Putamen (tissue), 1 donor: ENCODE data around the gene MAPT.

Source experiments
- DNase-seq: peaks from one replicate; pipeline ENCODE4 v3.0.0-alpha.2; 2016; ENCODE audit warnings: low spot score

MAPT gene

DNA sequence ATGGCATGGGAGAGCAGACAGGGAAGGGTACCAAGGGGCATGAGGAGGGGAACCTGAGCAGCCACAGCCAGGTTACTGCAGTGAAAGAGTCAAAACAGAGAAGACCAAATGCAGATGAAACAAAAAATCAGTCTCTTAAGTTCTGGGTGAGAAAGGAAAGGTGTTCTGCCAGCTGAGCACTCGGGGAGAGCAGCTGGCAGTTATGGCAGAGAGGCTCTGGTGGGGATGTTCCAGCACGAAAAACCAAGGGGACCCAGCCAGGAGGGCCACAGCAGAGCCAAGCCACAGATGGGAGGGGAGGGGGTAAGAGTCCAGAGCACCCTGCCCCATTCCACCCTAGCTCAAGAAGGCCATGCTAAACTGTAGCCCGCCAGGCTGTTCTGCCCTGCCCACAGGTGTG lies 136.4 kb downstream of the MAPT start:
- no peak for DNase-seq

DNA sequence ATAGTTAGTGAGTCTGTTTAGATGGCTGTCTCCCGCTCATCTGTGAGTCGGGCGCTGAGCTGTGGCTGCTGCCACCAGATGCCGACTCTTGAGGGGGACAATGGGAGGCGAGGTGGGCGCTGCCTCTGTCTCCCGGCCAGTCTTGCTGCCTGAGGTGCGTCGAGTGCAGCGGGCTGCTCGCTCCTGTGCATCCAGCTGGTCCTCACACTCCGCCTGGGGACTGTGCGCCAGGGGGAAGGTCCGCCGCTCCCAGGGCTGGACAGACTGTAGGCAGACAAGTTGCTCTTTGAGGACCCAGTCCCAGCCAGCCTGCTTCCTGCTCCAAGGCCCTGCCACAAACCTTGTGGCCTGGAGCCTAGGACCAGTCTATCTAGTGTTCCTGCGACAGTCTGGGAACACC lies 137.1 kb downstream of the MAPT start:
- no peak for DNase-seq

DNA sequence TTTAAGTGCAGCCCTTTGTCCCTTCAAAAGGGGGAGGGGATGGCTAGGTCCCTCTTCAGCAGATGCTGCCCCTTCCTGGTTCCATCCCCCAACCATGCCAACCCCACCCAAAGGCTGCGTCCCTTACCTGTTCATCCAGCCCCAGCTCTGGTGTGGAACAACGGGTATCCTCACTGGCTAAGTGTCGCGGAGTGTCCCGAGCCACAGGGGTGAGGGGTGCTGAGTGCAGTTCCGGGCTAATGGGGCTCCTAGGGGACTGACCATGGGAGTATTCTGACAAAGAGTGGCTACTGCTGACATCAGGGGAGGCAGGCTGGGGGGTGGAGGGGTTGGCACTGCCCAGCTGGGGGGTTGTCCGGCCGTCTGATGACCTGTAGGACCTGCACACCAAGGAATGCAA lies 137.6 kb downstream of the MAPT start:
- no peak for DNase-seq

DNA sequence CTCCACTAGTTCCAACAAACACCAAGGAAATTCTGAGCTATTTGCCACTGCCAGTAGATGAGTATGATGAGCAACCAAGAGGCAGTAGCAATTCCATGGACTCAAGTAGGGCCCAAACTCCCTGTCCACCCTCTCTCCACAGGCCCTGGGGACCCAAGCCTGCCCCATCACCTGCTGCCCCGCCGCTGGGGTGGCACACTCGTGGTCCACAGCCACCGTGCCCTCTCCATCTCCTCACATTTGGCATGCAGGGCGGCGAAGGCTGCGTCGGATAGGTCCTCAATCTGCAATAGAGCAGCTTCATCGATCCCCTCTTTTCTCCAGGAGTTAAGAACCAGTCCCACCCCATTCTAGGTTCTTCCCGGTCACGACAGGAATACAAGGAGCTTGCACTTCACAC lies 138.6 kb downstream of the MAPT start:
- DNase-seq, result no peak

DNA sequence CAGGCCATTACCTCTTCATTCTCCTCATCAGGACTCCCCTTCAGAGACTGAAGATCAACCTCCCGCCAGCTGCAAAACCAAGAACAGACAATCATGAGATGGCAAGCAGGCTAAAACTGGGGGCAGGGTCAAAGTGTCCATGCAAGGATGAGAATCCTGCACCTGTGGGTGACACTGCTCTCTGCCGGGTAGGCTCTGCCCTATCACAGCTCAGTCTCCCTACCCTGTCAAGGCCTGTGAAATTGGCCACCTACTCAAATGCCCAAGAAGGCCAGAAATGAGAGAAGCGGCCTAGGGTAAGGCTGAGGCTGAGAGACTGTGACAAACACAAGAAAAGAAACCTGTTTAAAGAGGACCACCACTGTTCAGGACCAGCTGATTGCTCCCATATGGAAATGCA lies 139.0 kb downstream of the MAPT start:
- no peak for DNase-seq

DNA sequence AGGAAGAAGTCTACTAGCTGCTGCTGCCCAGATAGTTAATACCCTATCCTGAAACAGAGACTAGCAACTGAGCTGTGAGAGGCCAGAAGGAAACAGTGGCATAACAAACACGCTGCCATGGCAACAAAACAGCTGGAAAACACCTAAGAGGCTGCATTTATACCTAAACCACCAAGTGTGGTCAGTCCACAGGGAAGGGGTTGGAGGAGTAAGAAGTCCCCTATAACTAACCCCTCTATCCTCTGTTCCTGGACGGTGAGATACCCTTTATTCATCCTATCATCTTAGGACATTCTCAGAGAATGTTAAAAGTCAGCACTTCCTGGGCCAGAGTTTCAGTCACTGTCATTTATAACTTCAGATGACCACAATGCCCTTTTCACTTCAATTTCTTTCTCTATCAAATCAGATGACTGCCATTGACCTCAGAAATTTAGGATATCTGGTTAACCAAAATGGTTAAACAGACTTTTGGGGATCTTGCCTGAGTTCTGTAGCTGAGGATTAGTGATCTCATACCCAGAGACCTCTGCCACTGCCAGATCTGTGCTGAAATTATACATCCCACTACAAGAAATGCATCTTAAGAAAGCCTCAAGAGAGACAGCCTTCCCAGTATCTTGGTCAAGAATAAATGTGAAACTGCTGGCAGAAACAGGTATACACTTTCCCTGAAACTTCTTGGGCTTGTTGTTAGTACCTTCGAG lies 140.9 kb downstream of the MAPT start:
- DNase-seq, result no peak

DNA sequence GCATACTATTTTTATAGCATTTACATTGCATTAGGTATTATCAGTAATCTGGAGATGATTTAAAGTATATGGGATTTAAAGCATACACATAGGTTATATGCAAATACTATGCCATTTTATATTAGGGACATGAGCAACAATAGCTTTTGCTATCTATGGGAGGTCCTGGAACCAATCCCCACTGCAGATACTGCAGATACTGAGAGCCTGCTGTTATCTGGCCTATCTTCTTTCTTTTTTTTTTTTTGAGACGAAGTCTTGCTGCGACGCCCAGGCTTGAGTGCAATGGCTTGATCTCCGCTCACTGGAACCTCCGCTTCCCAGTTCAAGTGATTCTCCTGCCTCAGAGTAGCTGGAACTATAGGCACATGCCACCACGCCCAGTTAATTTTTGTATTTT lies 142.1 kb downstream of the MAPT start:
- no peak for DNase-seq

DNA sequence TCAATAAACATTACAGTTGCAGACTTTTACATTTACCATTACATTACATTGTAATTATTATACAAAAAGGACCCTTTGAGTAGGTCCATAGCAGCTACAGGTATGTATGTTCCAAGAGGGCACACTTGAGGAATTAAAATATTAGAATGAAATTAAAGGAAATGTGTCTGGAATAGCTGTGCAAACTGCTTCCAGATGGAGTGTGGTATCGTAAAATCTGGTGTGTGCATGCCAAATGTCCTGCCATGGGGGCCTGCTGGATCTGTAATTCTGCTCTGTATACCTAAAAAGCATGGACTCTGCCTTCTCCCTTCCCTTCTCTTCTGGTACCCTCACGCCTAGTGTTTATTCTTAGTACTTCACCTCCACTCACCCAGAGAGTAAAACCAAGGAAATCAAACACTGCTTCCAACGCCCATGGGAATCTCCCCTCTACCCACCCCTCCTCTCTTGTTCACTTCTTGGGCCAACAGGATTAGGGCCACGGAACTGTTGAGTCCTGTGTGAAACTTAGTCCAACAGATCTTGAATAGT lies 143.4 kb downstream of the MAPT start:
- no peak for DNase-seq

DNA sequence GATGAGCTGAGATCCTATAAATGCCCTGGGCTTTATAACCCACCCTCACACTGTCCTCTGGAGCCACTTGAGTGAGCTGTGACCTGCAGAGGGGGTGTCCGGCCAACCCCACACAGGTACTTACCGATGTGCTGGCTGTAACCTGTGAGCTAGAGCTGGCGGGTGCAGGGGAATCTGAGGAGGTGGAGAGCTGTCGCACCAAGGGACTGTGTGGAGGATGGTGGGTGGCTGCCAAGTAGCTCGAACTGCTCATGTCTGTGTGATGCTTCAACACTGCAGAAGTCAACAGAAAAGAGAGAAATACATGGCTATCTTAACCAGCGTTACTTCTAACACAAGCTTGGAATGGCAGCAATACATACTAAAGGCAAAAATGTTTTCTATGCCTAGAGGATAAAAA lies 144.1 kb downstream of the MAPT start:
- DNase-seq, result peak; percentile 50

DNA sequence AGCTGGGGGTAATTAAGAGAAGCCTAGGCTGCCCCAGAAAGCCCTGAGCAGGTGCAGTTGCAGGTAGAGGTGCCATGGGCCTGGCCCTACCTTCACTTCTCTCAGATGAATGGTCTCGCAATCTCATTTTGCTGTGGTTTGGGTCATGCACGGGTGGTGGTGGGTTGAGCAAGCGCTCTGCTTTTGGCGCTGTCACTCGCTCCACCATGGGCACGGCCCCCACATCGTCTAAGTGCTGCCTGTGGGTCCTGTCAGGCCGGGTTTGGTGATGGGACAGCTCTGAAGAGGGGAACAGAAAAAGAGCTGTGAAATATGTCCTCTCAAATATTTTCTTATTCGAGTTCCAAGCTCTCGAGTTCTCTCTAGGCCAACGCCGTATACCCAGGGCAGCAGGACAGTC lies 144.6 kb downstream of the MAPT start:
- no peak for DNase-seq

DNA sequence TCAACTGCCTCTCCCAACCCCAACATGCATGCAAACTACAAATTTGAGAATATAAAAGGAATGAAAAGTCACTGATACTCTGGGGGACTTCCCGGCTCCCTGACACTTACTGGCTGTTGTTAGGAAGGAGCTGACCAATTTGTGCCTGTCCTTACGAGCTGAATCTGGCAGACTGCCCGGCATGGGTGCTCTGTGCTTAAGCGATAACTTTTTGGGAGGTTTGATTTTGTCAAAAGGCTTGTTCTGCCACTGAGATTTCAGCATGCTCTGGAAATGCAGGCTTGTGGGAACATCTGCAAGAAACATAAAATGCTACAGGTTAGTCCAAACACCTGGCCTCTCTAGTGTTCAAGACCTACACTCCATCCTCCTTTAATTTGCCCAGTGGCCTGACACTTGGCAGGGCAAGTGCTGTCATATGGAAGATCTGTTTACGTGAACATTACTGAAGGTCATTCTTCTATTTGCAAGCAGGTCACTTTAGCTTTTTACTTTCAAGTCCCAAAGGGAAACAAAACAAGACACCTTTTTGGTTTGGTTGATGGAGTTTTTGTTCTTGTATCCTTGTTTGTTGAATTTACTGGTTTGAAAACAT lies 145.3 kb downstream of the MAPT start:
- DNase-seq, result no peak

DNA sequence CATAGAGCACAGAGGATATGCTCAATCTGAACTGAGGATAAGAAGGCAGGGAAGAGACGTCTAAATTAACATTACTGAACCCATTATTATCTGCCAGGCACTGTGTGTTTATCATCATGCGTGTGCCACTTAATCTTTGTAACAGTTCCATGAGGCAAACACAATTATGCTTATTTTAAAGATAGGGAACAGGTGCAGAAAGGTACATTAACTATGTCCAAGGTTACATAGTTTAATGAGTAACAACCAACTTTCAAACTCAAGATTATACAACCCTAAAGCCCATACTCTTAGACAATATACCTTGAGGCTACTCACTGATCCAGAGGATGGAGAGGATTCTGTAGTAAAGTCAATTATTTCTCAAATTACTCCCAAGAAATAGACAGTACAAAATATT lies 147.9 kb downstream of the MAPT start:
- no peak for DNase-seq

DNA sequence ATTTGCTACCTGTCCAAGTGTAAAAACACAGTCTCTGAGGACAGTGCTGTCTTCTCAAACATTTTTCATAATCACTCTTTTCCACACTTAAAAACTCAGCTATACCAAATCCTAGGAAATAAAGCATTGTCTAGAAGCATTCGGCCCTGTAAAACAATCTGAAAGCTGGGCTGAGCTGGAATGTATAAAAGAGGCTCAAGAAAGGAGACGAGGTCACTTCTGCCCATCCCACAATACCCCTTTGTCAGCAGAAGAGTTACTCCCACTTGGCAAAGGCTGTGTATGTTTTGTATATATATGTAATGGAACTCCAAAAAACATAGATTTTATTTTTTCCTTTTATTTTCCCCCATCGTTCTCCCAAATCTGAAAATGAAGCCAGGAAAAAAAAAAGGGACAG lies 148.6 kb downstream of the MAPT start:
- DNase-seq, result no peak

DNA sequence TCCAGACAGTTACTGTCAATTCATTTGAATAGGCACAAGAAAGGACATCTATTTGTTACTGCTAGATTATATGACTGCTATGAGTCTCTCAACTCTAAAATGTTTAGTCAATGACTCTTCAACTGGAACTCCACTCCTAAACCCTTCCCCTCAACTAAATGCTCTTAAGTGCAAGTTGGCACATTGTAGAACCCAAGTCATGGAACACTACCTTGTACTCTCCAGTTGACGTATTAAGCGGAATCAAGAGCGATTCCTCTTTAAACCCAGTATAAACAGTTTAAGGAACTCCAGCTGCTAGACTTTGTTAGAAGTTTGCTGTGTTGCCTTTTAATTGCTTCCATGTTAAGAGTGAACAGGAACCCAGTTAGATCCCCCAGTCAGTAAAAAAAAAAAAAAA lies 149.3 kb downstream of the MAPT start:
- no peak for DNase-seq

DNA sequence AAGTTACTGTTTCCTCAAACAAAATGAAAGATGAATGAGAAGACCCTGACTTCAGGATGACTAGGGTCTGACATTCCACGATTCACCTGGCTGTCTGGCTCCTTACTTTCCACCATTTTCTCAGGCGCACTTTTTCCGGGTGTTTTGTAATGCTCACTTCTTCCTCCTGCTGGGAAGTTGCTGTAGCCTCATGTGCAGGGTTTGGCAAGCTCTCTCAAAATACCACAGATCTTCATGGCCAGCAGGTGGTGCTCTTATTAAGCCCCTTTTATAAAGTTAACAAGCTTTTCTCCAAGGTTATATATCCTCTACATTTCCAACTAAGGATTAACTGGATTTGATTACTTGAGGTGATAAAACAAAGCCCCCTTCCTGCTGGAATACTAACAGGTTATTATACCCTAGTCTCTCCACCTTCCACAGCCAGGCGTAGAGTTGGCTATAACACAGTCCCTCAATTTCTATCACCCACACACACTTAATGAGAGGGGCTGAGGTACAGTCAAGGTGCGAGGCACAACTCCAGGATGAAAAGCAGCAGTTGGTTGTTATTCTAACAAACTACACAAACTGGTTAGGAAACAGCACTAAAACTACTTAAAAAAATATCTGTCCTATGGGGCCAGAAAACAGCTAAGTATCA lies 150.1 kb downstream of the MAPT start:
- DNase-seq, result peak; percentile 88

DNA sequence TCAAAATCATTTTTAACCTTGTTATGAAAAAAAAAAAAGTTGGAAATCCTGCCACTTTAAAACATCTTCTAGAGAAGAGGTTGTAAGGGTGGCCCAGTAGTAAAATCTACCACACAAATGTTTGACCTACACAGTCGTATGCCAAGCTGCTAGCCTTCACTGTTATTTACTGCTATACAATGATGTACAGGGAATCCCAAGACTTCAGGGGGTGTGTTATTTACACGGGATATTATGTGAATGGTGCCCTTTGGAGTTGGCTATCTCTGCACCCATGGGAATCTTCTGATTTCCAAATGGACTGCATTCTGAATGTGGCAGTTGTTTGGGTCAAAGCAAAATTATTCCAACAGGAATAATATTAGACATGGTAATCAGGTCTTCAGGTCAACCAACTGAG lies 150.6 kb downstream of the MAPT start:
- no peak for DNase-seq

DNA sequence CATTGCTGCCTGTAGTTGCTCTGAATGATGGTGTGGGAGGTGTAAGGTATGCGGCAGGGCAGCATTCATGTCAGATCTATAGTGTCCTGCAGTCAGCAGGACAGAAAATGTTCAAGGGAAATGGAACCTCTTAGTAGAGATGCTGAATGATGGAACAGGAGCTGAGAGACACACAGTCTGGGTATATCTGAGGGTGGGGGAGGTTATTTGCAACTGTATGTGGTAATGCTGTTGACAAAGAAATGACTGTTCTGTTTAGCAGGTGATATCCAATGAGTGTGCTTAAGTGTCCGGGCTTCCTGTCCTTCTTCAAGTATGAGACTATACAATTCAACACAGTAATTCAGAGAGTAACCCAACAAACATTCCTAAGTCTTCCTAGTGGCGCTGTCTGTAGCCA lies 151.3 kb downstream of the MAPT start:
- no peak for DNase-seq

DNA sequence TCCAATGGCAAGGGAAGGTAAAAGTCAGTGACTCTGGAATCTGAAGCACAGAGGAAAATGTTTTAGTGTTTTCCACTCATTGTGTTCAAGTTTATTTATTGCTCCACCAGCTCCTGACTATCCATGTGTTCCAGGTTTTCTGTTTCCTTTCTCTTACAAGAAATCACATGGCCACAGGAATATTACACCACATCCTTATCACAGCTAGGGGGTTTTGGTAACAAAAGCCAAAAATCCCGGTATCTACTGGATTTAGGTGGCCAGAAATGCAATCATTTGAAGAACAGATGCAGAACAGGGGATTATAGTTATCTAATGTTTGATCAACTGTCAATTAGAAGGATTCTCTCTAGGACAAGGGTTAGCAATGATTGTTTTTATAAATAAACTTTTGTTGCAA lies 152.6 kb downstream of the MAPT start:
- DNase-seq, result no peak

DNA sequence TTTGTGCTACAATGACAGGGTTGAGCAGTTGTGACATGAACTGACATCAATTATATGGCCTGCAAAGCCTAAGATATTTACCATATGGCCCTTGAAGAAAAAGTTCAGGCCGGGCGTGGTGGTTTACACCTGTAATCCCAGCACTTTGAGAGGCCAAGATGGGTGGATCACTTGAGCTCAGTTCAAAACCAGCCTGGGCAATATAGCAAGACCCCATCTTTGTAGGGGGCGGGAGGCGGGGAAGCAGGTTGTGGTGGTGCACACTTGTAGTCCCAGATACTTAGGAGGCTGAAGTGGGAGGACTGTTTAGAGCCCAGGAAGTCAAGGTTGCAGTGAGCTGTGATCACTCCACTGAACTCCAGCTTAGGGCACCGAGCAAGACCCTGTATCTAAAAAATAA lies 153.0 kb downstream of the MAPT start:
- DNase-seq, result no peak

DNA sequence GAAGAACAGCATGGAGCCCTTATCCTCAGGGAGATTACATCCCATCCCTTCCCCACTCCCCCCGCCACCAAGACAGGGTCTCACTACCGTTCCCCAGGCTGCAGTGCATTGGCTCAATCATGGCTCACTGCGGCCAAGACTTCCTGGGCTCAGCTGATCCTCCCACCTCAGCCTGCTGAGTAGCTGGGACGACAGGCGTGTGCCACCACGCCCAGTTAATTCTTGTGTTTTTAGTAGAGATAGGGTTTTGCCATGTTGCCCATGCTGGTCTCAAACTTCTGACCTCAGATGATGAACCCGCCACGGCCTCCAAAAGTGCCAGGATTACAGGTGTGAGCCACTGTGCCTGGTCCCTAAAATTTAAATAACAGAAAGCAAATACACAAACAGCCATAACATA lies 153.5 kb downstream of the MAPT start:
- no peak for DNase-seq

DNA sequence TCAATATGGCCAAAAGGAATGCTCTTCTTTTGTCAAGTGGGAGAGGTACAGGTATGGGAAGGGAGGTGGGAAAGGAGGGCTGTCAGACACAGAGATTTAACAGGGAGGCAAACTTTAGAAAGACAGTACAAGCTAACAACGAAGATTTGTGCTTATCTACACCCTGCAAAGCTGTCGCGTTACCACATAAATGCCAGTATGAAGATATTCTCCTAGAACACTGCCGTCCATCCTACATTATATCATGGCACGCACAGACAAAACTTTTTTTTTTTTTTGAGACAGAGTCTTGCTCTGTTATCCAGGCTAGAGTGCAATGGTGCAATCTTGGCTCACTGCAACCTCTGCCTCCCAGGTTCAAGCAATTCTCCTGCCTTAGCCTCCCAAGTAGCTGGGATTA lies 155.3 kb downstream of the MAPT start:
- DNase-seq, result no peak

DNA sequence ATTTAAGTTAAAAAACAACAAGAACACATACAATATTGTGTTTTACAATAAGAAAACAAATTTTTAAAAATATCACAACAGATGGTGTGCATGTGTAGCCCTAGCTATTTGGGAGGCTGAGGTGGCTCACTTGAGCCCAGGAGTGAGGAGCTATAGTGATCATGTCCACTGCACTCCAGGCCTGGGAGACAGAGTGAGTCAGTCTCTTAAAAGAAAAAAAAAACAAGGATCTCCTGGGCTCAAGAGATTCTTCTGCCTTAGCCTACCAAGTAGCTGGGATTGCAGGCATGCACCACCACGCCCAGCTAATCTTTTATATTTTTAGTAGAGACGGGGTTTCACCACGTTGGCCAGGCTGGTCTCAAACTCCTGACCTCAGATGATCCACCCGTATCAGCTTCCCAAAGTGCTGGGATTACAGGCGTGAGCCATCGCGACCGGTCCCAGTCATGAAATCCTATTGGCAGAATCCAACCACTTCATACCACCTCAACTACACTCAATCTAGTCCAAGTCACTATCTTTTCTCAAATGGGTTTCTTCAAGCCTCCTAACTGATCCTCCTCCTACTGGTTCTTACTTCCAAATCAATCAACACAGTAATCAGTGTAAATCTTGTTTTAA lies 159.7 kb downstream of the MAPT start:
- DNase-seq, result no peak

DNA sequence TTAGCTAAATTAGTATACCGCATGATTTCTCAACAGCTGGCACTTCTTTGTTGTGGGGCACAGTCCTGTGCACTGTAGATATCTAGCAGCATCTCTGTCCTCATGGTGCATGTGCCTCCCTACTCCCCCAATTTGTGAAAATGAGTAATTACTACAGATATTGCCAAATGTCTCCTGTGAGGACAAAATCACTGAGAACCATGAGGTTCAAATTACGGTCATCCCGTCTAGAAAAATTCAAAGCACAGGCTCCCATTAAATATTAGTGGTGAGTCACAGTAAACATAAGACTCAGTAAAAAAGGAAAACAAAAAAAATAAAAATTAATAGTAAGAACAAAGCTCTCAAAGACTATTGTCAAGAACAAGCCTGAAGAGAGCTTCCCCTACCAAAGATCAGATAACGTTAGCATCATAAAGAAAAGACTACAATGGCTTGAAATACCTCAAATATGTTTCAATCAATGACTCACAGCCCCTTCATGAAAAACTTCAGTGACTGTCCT lies 162.5 kb downstream of the MAPT start:
- no peak for DNase-seq
